ENCODE results near the gene C19orf38. TPM values are rescaled to one million over a fixed set of nuclear protein-coding genes. Genes with fewer than 3 reads are reported as not detected.
"Not testable (repeated sequence)": the region's sequence is repeated elsewhere in the genome, so short reads cannot be mapped to it uniquely, and the experiment has no call there.

Gene C19orf38
- total RNA-seq, 1 donor from 2014 or later = not detected

- ATAC-seq = no peak
These were observed 4.7 kb downstream of the C19orf38 start for GRCh38 chr19:10852941-10853340.

- ATAC-seq = peak; percentile 80
These were observed 6.3 kb downstream of the C19orf38 start for GRCh38 chr19:10854350-10855089.

DNA sequence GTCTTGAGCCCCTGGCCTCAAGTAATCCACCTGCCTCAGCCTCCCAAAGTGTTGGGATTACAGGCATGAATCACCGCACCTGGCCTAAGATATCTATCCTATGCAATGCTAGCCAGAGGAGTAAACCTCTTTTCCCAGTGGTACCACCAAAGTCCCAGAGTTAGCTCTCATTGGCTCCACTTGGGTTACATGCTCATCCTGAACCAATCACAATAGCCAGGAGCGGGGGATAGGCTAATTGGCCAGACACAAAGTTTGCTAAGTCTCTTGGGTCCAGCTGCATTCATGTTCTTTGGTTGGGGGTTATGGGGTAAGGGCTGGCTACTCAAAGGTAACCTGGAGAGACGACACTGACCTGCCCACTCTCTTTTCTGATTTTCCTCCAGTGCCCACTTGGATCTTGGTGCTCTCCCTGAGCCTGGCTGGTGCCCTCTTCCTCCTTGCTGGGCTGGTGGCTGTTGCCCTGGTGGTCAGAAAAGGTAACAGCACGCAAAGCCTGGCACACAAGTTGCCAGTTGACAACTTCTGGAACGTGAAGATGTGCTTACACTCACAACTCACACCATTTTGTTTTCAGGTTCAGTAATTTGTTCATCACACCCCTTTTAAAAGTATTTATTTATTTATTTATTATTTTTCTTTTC, 7.8 kb downstream of the C19orf38 start:
- peak; percentile 26 for ATAC-seq

GRCh38 chr19:10856899-10857298, 8.7 kb downstream of the C19orf38 start:
- not testable (repeated sequence) for ATAC-seq

DNA sequence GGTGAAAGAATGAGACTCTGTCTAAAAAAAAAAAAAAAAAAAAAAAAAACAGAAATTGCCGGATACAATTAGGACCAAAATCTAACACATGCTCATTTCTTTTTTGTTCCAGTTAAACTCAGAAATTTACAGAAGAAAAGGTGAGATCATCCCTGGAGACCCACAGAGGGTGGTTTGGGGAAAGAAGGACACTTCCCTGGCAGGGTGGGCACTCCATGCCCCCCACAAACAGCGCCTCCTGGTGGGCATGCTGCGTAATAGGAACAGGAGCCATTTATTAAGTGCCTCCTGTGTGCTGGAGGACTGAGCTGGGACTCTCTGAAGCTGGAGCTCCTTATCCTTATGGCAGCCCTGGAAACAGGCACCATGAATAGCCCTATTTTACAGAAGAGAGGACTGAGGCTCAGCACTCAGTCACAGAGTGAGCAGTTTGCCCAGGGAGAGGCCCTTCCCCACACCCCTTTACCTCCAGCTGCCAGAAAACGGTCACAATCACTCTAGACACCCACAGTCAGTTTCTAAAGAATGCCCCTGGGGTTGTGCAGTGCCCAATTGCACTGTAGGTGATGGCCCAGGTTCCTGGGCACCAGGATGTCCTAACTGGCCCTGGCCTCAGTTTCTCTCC, 10.1 kb downstream of the C19orf38 start:
- no peak for ATAC-seq

DNA sequence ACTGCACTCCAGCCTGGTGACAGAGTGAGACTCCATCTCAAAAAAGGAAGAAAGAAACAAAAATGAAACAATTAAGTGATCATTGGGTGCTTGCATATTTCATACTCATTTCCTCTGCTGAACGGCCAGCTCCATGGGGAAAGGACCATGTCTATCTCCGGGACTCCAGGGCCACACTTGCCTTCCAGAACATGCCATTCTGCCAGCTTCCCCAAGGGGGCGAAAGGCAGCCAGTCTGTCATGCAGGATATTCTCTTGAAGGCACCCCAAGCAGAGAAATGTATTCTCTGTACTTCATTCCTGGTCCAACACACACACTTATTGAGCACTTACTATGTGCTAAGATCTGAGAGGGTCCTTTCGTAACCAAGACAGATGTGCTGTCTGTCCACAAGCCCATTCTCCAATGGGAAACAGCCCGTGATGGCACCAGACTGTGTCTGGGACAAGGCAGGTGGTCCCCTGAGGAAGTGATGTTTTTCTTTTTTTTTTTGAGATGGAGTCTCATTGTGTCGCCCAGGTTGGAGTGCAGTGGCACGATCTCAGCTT, 13.0 kb downstream of the C19orf38 start:
- peak; percentile 31 for ATAC-seq

GRCh38 chr19:10862561-10863106, 14.4 kb downstream of the C19orf38 start:
- no peak for ATAC-seq

DNA sequence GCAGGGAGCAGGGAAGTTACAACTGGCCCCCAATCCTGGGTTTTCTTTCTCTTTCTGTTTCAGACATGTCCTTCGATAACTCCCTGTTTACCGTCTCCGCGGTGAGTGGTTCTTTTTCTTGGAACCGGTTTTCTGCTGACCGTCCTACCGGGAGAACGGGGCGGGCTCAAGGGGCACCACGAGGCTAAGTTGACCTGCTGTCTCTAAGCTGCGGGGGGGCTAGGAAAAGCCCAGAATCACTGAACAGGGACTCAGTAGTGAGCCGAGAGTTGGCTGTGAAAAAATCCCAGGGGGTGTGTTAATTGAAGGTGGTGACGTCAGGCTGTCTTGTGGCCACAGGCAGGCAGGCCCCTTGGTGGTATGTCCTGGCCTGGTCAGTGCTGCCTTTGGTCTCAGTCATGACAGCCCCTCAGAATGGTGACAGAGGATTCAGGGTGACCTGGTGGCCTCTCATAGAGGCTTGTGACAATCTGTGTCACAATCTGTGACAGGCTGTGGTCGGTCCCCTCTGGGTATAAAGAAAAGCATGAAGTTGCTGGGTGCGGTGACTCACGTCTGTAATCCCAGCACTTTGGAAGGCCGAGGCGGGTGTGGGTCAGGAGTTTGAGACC, 15.0 kb downstream of the C19orf38 start:
- peak; percentile 42 for ATAC-seq

DNA sequence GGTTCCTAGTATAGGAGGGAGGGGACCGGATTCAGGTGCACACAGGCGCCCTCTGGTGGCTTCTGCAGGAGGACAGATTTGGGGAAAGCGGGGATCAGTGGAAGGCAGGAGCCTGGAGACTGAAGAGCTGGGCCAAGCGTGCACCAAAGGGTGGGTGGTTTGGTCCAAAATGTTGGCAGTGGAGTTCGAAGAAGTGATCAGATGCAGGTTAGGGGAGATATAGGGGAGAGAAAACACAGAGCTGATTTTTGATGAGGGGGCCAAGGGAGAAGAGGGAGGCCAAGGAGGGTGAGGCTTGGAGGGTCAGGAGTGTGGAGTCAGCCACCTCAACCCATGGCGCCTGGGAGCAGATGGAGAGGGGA, 16.3 kb downstream of the C19orf38 start:
- peak; percentile 72 for ATAC-seq

DNA sequence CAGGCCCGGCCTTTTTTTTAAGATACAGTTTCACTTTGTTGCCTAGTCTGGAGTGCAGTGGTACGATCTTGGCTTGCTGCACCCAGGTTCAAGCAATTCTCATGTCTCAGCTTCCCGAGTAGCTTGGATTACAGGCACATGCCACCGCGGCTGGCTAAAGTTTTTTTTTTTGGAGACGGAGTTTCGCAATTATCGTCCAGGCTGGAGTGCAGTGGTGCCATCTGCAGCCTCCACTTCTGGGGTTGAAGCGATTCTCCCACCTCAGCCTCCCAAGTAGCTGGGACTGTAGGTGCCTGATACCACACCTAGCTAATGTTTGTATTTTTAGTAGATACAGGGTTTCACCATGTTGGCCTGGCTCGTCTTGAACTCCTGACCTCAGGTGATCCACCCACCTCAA, 18.3 kb downstream of the C19orf38 start:
- no peak for ATAC-seq

- ATAC-seq = no peak
These were observed 20.8 kb downstream of the C19orf38 start for GRCh38 chr19:10868872-10869547.

DNA sequence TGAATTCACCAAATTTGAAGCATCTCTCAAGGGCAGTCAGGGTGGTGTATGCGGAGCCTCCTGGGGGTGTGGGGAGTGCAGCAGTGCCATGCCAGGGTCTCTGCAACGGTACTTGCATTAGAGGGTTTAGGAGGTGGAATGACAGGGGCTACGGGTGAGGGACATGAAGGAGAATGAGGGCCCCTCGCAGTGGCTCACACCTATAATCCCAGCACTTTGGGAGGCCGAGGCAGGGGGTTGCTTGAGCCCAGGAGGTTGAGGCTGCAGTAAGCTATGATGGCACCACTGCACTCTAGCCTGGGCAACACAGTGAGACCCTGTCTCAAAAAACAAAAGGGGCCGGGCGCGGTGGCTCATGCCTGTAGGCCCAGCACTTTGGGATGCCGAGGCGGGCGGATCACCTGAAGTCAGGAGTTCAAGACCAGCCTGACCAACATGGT, 21.7 kb downstream of the C19orf38 start:
- ATAC-seq = not testable (repeated sequence)

GRCh38 chr19:10870501-10870954, 22.3 kb downstream of the C19orf38 start:
- no peak for ATAC-seq

- ATAC-seq = peak; percentile 96
These were observed 22.9 kb downstream of the C19orf38 start, which contains the start of gene CARM1 for GRCh38 chr19:10870955-10871603. Gene CARM1, plus strand, starts transcription at chr19:10871553. Its CDS starts 150 bp downstream, at chr19:10871703.

DNA sequence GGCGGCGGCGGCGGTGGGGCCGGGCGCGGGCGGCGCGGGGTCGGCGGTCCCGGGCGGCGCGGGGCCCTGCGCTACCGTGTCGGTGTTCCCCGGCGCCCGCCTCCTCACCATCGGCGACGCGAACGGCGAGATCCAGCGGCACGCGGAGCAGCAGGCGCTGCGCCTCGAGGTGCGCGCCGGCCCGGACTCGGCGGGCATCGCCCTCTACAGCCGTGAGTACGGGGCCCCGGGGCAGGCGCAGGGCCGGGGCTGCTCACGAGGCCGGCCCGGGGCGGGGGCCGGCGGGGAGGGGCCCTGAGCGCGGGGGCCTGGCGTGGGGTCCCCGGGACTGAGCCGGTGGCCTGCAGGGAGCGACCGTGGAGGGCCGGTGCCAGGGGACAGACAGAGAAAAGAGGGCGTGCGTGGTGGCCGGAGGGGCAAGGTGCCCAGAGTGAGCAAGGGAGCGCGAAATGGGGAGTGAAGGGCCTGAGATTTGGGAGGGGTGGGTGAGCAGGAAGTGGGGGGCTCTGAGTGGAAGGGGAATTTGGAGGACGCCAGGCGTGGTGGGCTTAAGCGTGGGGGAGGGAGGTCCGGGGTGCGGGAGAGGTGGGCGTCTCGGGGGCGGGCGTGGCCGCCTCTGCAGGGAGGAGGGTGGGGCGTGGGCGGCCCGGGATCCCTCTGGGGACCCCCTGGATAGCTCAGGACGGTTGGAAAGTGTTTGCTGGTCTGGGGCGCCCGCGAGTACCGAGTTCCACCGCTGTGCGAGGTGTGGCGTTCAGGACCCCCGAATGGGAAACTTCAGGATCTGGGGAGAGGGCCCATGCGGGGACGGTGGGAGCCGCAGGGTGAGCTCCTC, 23.7 kb downstream of the C19orf38 start:
- ATAC-seq = peak; percentile 1

- no peak for ATAC-seq
These were observed 24.4 kb downstream of the C19orf38 start for GRCh38 chr19:10872546-10873107.

- no peak for ATAC-seq
These were observed 25.8 kb downstream of the C19orf38 start for GRCh38 chr19:10874024-10874423.

- no peak for ATAC-seq
These were observed 28.4 kb downstream of the C19orf38 start for GRCh38 chr19:10876459-10877240.

DNA sequence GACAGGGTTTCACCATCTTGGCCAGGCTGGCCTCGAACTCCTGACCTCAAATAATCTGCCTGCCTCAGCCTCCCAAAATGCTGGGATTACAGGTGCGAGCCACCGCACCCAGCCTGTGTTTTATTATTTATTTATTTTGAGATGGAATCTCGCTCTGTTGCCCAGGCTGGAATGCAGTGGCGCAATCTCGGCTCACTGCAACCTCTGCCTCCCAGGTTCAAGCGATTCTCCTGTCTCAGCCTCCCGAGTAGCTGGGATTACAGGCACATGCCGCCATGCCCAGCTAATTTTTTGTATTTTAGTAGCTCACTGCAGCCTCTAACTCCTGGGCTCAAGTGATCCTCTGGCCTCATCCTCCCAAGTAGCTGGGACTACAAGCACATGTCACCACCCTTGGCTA, 29.4 kb downstream of the C19orf38 start:
- ATAC-seq = not testable (repeated sequence)
